ENCODE data around the gene MAP2.

DNA sequence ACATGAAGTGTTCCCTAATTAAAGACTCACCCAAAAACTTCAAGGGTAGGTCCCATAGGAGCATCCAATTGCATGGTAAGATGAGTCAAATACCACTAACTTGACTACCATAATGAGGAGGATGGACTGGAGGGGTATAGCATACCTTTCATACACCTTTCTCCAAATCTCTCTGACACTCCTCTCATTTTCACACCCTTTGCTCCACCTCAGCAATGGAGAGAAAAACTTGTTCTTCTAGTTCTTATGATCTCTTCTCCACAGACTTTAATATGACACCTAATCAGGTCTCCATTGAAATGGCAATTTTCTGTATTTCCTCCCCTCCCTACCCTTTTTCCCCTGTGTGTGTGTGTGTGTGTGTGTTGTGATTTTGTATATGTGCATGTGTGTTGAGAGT is 41.1 kb upstream of the MAP2 start:
- no peak for TF ChIP-seq POLR2AphosphoS5 (IDR thresholded peaks at IDR 0.05; ENCODE audit: low read depth)
- TF ChIP-seq, protein P1, sequence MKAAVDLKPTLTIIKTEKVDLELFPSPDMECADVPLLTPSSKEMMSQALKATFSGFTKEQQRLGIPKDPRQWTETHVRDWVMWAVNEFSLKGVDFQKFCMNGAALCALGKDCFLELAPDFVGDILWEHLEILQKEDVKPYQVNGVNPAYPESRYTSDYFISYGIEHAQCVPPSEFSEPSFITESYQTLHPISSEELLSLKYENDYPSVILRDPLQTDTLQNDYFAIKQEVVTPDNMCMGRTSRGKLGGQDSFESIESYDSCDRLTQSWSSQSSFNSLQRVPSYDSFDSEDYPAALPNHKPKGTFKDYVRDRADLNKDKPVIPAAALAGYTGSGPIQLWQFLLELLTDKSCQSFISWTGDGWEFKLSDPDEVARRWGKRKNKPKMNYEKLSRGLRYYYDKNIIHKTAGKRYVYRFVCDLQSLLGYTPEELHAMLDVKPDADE (IDR thresholded peaks at IDR 0.05), result no peak
- TF ChIP-seq, protein P2, sequence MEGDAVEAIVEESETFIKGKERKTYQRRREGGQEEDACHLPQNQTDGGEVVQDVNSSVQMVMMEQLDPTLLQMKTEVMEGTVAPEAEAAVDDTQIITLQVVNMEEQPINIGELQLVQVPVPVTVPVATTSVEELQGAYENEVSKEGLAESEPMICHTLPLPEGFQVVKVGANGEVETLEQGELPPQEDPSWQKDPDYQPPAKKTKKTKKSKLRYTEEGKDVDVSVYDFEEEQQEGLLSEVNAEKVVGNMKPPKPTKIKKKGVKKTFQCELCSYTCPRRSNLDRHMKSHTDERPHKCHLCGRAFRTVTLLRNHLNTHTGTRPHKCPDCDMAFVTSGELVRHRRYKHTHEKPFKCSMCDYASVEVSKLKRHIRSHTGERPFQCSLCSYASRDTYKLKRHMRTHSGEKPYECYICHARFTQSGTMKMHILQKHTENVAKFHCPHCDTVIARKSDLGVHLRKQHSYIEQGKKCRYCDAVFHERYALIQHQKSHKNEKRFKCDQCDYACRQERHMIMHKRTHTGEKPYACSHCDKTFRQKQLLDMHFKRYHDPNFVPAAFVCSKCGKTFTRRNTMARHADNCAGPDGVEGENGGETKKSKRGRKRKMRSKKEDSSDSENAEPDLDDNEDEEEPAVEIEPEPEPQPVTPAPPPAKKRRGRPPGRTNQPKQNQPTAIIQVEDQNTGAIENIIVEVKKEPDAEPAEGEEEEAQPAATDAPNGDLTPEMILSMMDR (conservative IDR thresholded peaks at IDR 0.05; ENCODE audit: low read depth in 2 of 2), result no peak

All from GM23338 (cell line).